HG02938 (cell line): ENCODE data around the gene OR2G3.

Experiments
- ATAC-seq: cut with Tn5 transposase; IDR thresholded peaks from one replicate; pipeline ENCODE4 v1.9.1; 2021; ENCODE audit warnings: mild to moderate bottlenecking, moderate library complexity; ENCODE audit not compliant: unreplicated experiment

Gene OR2G3

GRCh38 chr1:247605286-247605685, at the start of gene OR2G3:
OR2G3 (plus strand) TSS chr1:247605586; CDS start chr1:247605586, 0 bp downstream.
- no peak for ATAC-seq

DNA sequence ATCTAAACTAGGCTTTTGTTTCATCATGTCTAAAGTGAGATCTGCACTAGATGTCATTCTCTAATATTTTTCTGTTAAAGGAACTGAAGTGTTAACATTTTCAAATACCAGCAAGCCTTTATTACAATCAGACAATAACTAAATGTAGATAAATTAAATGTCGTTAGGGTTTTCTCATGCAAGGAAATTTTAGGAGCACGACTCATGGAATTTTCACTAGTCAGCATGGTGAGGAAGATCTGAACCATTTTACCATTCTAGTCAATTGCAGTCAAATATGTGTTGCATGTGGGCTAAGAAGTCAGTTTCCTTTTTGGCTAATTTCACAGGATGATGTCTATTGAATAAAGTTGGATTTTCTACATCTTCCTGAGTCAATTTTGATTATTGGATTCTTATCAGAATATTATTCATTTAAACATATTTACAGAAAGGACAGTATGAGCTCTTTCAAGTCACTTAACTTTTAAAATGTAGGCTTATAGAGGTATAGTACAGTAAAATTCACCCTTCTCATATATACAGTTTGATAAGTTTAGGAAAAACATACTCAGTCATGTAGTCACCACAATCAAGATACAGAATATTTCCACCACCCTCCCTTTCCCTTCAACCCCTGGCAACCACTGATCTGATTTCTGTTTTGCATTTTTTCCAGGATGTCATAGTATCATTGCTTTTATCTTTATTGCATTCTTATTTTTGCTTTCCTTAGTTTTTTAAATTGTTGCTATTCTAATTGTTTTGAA, 47.3 kb upstream of the OR2G3 start:
- ATAC-seq, result no peak

DNA sequence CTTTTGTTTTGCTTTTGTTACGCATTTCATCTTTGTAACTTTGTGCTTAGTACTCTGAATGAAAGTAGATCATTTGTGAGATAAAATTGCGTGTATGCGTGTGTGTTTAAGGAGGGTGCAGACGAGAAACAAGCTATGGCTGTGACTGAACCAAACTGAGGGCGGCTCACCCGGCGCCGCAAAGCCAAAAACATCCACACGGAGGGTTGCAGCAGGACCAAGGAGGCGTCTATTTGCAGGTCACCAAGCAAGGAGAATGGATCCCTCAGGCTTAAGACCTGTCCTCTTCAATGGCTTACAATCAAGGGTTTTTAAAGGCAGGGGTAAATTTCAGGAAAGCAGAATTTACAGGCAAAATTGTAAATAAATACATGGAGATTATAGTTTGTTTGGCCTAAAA, 43.7 kb upstream of the OR2G3 start:
- ATAC-seq, result no peak

DNA sequence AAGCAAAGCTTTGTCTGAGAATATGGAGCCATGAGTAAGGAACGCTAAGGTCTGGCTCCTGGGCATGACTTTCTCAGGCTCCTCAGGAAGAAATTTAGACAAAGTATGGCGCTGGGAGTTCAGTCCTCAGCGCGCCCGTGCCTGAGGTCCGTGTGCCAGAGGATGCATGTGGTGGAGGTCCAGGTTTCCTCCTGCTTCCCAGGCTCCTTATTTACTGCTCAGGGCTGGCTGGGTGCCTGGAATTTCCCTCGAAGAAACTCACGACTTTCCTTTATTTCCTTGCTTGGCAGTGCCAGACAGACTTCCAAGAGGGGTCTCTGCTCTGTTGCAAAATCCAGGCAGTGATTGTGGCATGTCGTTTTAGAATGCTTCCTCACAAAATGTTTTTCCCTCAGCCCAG, 43.2 kb upstream of the OR2G3 start:
- no peak for ATAC-seq

DNA sequence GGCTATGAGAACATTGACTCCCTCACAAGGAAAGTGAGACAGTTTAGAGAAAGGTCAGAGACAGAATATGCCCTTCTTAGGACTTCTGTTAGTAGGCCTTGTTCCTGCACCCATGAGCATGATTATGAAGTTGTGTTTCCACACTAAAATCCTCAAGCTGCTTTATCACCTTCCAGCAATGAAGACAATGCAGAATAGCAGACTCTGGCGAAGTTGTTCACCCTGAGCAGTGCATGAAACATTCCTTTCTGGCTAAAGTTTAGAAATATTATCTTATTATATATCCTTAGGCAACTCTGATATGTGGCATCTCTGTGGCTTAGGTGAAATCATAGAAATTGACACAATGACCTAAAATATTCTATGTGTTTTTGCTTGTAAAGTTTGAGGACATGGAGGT, 31.1 kb upstream of the OR2G3 start:
- no peak for ATAC-seq

DNA sequence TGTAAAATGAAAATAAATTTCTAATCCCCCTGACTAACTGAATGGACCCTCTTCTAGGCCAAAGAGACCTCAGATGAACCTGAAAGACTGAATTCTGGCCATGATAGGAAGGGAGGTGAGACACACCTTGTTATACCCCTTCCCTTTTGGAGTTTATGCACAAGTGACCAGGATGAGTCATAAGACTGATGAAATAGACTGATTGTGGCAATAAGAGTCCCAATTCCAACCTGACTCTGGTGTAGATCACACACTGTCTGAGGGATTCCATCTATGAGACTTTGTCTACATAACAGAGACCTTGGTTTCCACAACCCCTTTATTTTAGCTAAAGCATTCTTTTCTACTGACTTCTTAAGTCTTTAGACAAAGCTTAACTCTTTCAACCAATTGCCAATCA, 30.7 kb upstream of the OR2G3 start:
- no peak for ATAC-seq

DNA sequence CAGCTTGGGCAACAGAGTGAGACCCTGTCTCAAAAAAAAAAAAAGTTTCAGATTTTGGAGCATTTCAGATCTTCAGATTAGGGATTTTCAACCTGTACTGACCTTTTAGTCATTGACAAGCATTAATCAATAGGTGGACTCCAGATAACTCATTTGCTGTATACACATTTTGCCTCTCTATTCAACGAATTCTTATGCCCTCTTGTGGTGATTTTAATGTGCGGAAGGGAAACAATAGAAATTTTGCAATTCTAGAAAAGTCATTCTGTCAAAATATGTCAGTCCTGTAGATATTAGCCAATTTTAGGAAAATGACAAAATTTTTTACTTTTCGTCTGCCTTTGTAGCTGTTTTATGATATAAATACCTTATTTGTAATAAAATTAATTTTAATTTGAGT, 28.9 kb upstream of the OR2G3 start:
- no peak for ATAC-seq

DNA sequence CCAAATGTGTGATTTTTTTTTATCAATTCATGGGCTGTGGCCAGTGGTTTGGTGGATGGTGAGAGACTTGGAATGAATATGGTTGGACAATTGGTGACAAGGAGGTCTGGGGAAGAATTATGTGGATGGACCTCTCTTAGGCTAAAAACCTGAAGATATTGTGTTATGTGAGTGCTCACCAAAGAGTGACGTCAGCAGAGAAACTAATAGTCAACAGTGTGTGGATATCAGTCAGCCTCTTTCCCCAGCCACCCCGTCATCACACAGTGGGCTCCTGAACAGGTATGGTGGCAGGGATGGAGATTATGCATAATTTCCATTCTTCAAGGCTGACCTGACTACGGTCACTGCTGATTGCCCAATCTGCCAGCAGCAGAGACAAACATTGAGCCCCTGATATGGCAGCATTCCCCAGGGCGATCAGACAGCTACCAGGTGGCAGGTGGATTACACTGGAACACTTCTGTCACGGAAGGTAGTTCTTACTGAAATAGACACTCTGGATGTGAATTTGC, 26.4 kb upstream of the OR2G3 start:
- no peak for ATAC-seq

- no peak for ATAC-seq
These were observed 17.3 kb upstream of the OR2G3 start, which contains the start of gene OR2G2 for GRCh38 chr1:247588060-247588459. OR2G2 (plus strand) TSS chr1:247588360; CDS start chr1:247588360, 0 bp downstream.

GRCh38 chr1:247613405-247613804, 8.0 kb downstream of the OR2G3 start:
- no peak for ATAC-seq

- no peak for ATAC-seq
These were observed 9.2 kb downstream of the OR2G3 start for GRCh38 chr1:247614625-247615024.

- ATAC-seq, result no peak
These were observed 22.6 kb downstream of the OR2G3 start for GRCh38 chr1:247627951-247628350.

- no peak for ATAC-seq
These were observed 32.6 kb downstream of the OR2G3 start for GRCh38 chr1:247638011-247638410.

DNA sequence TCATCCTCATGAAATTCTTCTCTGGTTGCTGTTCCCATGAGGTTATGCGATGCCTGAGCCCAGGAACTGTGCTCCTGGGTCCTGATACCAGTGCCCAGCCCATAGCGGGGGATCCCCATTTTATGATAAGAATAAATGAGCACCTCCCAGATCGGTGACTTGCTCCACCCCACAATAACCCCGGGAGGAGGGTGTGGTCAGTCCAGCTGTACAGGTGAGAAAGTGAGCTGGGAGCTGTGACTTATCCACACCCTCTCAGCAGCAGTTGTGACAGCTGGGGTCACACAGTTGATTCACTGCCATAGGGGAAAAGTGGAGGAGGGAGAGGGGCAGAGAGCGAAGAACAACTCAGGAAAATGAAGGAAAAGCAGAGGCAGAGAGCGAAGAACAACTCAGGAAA, 33.4 kb downstream of the OR2G3 start:
- no peak for ATAC-seq

DNA sequence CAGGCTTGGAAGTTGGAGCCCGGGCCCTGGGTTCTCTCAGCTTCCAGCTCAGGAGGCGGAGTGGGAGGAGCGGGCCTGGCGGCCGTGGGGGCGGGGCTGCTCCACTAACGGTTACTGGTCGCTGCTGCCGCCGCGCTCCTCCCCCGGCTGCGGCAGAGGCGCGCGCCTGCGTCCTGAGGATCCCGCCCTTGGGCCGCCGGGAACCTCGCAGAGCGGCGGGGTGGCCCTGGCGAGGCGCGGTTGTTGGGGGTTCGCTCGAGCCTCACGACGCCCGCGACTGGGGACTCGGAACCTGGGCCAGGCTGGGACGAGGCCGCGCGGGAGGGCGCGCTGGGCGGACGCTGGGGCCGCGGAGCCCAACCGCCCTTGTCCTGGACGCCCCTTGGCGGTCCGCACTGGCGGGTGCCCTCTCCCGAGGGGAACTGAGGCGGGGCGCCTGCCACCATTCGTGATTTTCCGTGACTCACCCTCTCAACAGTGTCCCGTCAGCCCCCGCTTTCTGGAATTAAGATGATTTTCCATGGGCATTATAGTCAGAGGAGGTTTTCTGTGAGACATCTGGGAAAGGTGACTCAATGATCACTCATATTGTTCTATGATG, 34.1 kb downstream of the OR2G3 start:
- no peak for ATAC-seq

DNA sequence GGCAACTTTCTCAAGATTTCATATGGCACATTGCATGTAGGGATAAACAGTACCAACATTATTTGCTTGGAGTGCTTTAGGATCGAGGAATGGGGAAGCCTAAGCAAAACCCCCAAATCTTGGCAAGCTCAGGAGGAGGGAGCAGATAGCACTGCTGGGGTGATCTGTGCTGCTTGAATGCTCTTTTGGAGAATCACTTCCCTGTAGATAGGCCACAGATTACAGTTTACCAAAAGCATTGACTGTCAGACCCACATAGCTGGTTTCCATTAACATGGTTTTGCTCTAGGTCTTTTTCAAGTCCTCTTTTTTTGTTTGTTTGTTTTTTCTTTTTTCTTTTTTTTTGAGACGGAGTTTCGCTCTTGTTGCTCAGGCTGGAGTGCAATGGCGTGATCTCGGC, 37.4 kb downstream of the OR2G3 start:
- no peak for ATAC-seq

GRCh38 chr1:247646867-247647266, 41.5 kb downstream of the OR2G3 start:
- ATAC-seq, result no peak

- ATAC-seq, result no peak
These were observed 42.5 kb downstream of the OR2G3 start for GRCh38 chr1:247647864-247648263.

DNA sequence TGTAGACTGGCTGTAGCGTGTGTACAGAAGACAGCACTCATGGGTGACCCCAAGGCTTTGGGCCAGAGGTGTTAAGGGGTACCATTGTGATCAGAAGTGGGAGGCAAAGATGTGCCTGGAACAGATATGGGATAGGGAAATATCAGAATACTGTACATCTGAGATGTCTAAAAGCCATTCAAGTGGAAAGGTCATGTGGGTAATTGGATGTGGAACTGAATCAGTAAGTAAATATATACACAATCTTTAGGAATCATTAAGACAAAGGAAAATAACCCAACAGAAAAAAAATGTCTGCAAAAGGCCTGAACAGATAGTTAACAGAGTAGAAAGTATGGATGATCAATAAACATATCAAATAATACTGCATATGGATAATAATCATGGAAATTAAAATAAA, 47.7 kb downstream of the OR2G3 start:
- ATAC-seq, result no peak
